HepG2 (cell line): ENCODE data around the gene CD8A. TPM values are rescaled to one million over a fixed set of nuclear protein-coding genes. Genes with fewer than 3 reads are reported as not detected.

Source experiments
- ATF7 ChIP-seq, 2 experiments: fragments of 450-650 bp in 1 of 2; sonication (generic) in 1 of 2; formaldehyde crosslinking in 1 of 2; IDR thresholded peaks; 2 replicates each; pipeline versions ENCODE4 v1.4.0 to v1.6.1; 2016 to 2020; ENCODE audit warnings: antibody characterized with exemption in 1 of 2, mild to moderate bottlenecking in 1 of 2, missing genetic modification reagents in 1 of 2
- CHCHD3 ChIP-seq: sonication (generic); formaldehyde crosslinking; IDR thresholded peaks from 2 replicates; pipeline ENCODE4 v1.8.0; 2022; ENCODE audit warnings: mild to moderate bottlenecking, missing genetic modification reagents, moderate library complexity
- ETV6 ChIP-seq: sonication (generic); formaldehyde crosslinking; conservative IDR thresholded peaks from 2 replicates; pipeline ENCODE4 v1.4.0; 2020; ENCODE audit warnings: missing genetic modification reagents
- EZH2 ChIP-seq: conservative IDR thresholded peaks from 2 replicates; pipeline ENCODE4 v1.6.1; 2012; ENCODE audit warnings: mild to moderate bottlenecking, low read depth, low read length, moderate library complexity
- FOXO1 ChIP-seq: sonication (generic); formaldehyde crosslinking; IDR thresholded peaks from 2 replicates; pipeline ENCODE4 v1.4.0; 2020; ENCODE audit warnings: missing genetic modification reagents
- GABPA ChIP-seq, 2 experiments: IDR thresholded peaks; 2 replicates each; pipeline ENCODE4 v1.6.1; 2011 to 2016; ENCODE audit warnings: low read depth in 2 of 2, low read length in 1 of 2, missing biosample characterization in 1 of 2, missing genetic modification characterization in 1 of 2
- TBX2 ChIP-seq: sonication (generic); formaldehyde crosslinking; IDR thresholded peaks from 2 replicates; pipeline ENCODE4 v1.5.0; 2020; ENCODE audit warnings: missing genetic modification reagents, mild to moderate bottlenecking, borderline replicate concordance
- TGIF2 ChIP-seq: IDR thresholded peaks from 2 replicates; pipeline ENCODE4 v1.6.1; 2016; ENCODE audit warnings: control low read depth, missing compliant biosample characterization
- U2AF1 ChIP-seq: fragments of 200-400 bp; formaldehyde crosslinking; optimal IDR thresholded peaks from 2 replicates; pipeline ENCODE3; 2017; ENCODE audit warnings: mild to moderate bottlenecking, low read depth, low read length
- YEATS2 ChIP-seq: sonication (generic); formaldehyde crosslinking; IDR thresholded peaks from 2 replicates; pipeline ENCODE4 v1.4.0; 2020; ENCODE audit warnings: missing genetic modification reagents, borderline replicate concordance
- ZFAT ChIP-seq: sonication (generic); formaldehyde crosslinking; conservative IDR thresholded peaks from 2 replicates; pipeline ENCODE4 v1.8.1; 2023; ENCODE audit warnings: missing genetic modification reagents, inconsistent platforms
- ZKSCAN8 ChIP-seq: IDR thresholded peaks from 2 replicates; pipeline ENCODE4 v1.6.1; 2016; ENCODE audit warnings: borderline replicate concordance, missing genetic modification reagents, missing compliant biosample characterization
- ZNF343 ChIP-seq: sonication (generic); formaldehyde crosslinking; IDR thresholded peaks from 2 replicates; pipeline ENCODE4 v1.4.0; 2020; ENCODE audit warnings: mild to moderate bottlenecking, missing genetic modification reagents
- ZNF382 ChIP-seq: sonication (generic); formaldehyde crosslinking; IDR thresholded peaks from 2 replicates; pipeline ENCODE4 v1.5.0; 2020; ENCODE audit warnings: missing genetic modification reagents, mild to moderate bottlenecking, borderline replicate concordance
- ZNF510 ChIP-seq: sonication (generic); formaldehyde crosslinking; IDR thresholded peaks from 2 replicates; pipeline ENCODE4 v1.4.0; 2020; ENCODE audit warnings: low read depth, mild to moderate bottlenecking, missing genetic modification reagents
- ZNF674 ChIP-seq: sonication (generic); formaldehyde crosslinking; IDR thresholded peaks from 2 replicates; pipeline ENCODE4 v1.5.0; 2020; ENCODE audit warnings: low read depth, mild to moderate bottlenecking, missing genetic modification reagents
- ZNF891 ChIP-seq: sonication (generic); formaldehyde crosslinking; IDR thresholded peaks from 2 replicates; pipeline ENCODE4 v1.5.0; 2020; ENCODE audit warnings: mild to moderate bottlenecking, missing genetic modification reagents
- polyA plus RNA-seq, 8 experiments: library from polyadenylated mRNA; depleted of rRNA in 3 of 8; stranded (reverse) in 7 of 8; unstranded in 1 of 8; fragments of >200 nt; fragmentation: Illumina TruSeq in 4 of 8; extraction: Trizol in 4 of 8; gene quantifications; 2 replicates each; pipeline versions ENCODE4 v1.2.1 to v1.2.3, GENCODE V29; 2011 to 2016; ENCODE audit warnings: low read depth in 4 of 8, missing spikeins in 1 of 8, mixed read lengths in 1 of 8; ENCODE audit not compliant: insufficient read depth in 1 of 8
- total RNA-seq, 5 experiments: library from RNA; depleted of rRNA; stranded (reverse); fragments of >200 nt; fragmentation: Illumina TruSeq; extraction: Trizol; gene quantifications; 2 replicates each; pipeline ENCODE4 v1.2.3, GENCODE V29; 2016; ENCODE audit warnings: low read depth in 1 of 5
- TF ChIP-seq, protein P1 (sequence below): sonication (generic); formaldehyde crosslinking; IDR thresholded peaks from 2 replicates; pipeline ENCODE4 v1.5.0; 2020; ENCODE audit warnings: missing genetic modification reagents, mild to moderate bottlenecking, borderline replicate concordance
- TF ChIP-seq, protein P2 (sequence below): sonication (generic); formaldehyde crosslinking; IDR thresholded peaks from 2 replicates; pipeline ENCODE4 v1.4.0; 2020; ENCODE audit warnings: mild to moderate bottlenecking, missing genetic modification reagents
- TF ChIP-seq, protein P3 (sequence below): sonication (generic); formaldehyde crosslinking; conservative IDR thresholded peaks from 2 replicates; pipeline ENCODE4 v1.8.0; 2022; ENCODE audit warnings: mild to moderate bottlenecking, moderate library complexity, missing genetic modification reagents

CD8A gene
- total and polyA plus RNA-seq, 2 of the 13 experiments (the other 11 are each of a cell fraction or from before 2014, with no cell fraction given), result 0.09 TPM; not detected in 1

DNA sequence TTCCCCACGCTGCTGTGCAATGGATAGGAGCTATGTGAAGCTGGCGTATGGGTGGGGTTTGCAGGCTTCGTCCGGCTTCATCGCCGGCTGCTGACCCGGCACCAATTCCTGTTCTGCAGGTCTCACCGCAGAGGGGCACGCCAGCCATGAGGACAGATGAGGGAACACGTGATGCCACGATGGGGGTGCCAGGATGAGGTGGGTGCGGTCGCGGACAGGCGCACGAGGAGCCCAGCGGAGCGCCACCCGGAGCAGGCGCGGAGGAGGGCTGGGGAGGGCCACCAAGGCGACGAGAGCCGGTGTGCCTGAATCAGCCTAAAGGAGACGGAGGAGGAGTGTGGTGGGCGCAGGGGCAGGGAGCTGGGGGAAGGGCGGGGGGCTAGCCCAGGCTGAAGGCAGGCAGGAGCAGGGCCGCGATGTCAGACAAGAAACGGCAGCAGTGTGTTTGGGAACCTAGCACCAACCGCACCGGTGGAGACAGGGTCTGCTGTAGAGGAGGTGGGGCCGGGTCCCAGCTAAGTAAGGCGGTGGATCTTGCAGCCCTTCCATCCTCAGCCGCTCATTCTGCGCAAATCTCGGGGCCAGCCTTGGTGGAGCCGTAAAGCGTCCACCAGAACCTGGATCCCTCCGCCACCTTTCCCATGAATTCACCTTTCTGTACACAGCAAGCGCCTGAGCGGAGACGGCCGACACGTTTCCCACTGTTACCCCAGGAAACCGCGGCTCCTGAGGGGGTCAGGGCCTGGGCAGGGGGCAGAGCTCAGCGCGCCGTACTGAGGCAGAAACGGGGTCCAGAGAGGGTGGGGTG, 17.0 kb upstream of the CD8A start (continued):
- TF ChIP-seq ATF7 (IDR thresholded peaks at IDR 0.05), result no peak
- peak; percentile 60; the same call in 1 of the 2 replicates for TF ChIP-seq ATF7 (CRISPR knock-in tag; IDR thresholded peaks at IDR 0.05)
- TF ChIP-seq, protein P1, sequence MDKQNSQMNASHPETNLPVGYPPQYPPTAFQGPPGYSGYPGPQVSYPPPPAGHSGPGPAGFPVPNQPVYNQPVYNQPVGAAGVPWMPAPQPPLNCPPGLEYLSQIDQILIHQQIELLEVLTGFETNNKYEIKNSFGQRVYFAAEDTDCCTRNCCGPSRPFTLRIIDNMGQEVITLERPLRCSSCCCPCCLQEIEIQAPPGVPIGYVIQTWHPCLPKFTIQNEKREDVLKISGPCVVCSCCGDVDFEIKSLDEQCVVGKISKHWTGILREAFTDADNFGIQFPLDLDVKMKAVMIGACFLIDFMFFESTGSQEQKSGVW, result no peak
- TF ChIP-seq ZNF674 (CRISPR knock-in tag), result no peak
- TF ChIP-seq ZNF382, result no peak
- TF ChIP-seq TGIF2 (CRISPR knock-in tag), result no peak
- TF ChIP-seq ZNF510 (CRISPR knock-in tag), result no peak; the same call in 1 of the 2 replicates
- TF ChIP-seq, protein P2, sequence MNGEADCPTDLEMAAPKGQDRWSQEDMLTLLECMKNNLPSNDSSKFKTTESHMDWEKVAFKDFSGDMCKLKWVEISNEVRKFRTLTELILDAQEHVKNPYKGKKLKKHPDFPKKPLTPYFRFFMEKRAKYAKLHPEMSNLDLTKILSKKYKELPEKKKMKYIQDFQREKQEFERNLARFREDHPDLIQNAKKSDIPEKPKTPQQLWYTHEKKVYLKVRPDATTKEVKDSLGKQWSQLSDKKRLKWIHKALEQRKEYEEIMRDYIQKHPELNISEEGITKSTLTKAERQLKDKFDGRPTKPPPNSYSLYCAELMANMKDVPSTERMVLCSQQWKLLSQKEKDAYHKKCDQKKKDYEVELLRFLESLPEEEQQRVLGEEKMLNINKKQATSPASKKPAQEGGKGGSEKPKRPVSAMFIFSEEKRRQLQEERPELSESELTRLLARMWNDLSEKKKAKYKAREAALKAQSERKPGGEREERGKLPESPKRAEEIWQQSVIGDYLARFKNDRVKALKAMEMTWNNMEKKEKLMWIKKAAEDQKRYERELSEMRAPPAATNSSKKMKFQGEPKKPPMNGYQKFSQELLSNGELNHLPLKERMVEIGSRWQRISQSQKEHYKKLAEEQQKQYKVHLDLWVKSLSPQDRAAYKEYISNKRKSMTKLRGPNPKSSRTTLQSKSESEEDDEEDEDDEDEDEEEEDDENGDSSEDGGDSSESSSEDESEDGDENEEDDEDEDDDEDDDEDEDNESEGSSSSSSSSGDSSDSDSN (CRISPR knock-in tag), result peak; percentile 48
- TF ChIP-seq CHCHD3 (CRISPR knock-in tag), result 0 out of 2 replicates have a peak, but pooled peaks have one; percentile 80
- TF ChIP-seq U2AF1, result no peak
- 0 out of 2 replicates have a peak, but pooled peaks have one; percentile 61 for TF ChIP-seq ETV6
- no peak for TF ChIP-seq ZKSCAN8 (CRISPR knock-in tag)
- TF ChIP-seq EZH2, result no peak
- TF ChIP-seq, protein P3, sequence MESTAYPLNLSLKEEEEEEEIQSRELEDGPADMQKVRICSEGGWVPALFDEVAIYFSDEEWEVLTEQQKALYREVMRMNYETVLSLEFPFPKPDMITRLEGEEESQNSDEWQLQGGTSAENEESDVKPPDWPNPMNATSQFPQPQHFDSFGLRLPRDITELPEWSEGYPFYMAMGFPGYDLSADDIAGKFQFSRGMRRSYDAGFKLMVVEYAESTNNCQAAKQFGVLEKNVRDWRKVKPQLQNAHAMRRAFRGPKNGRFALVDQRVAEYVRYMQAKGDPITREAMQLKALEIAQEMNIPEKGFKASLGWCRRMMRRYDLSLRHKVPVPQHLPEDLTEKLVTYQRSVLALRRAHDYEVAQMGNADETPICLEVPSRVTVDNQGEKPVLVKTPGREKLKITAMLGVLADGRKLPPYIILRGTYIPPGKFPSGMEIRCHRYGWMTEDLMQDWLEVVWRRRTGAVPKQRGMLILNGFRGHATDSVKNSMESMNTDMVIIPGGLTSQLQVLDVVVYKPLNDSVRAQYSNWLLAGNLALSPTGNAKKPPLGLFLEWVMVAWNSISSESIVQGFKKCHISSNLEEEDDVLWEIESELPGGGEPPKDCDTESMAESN (CRISPR knock-in tag), result no peak
- peak; percentile 76; the same call in 1 of the 2 replicates for TF ChIP-seq ZNF891
- TF ChIP-seq ZNF343 (CRISPR knock-in tag), result peak; percentile 57; the same call in 1 of the 2 replicates
- peak; percentile 30; the same call in 1 of the 2 replicates for TF ChIP-seq GABPA (IDR thresholded peaks at IDR 0.05; ENCODE audit: low read depth, low read length)
- peak; percentile 53 for TF ChIP-seq GABPA (CRISPR knock-in tag; IDR thresholded peaks at IDR 0.05; ENCODE audit: low read depth)
- TF ChIP-seq TBX2 (CRISPR knock-in tag), result peak; percentile 54; the same call in 1 of the 2 replicates
- TF ChIP-seq ZFAT (CRISPR knock-in tag), result no peak
- TF ChIP-seq FOXO1, result no peak
- 0 out of 2 replicates have a peak, but pooled peaks have one; percentile 9 for TF ChIP-seq YEATS2 (CRISPR knock-in tag)
